Measurements from ENCODE around the gene STK38. TPM values are rescaled to one million over a fixed set of nuclear protein-coding genes. Genes with fewer than 3 reads are reported as not detected.
A peak's percentile ranks its signal among the peaks of the same experiment; 100 is the strongest.

The STK38 gene
- total and polyA plus RNA-seq, 9 of the 15 experiments (the other 6 are each of a cell fraction or from before 2014, with no cell fraction given) = 5.7 to 28.7 (median 19.5) TPM

DNA sequence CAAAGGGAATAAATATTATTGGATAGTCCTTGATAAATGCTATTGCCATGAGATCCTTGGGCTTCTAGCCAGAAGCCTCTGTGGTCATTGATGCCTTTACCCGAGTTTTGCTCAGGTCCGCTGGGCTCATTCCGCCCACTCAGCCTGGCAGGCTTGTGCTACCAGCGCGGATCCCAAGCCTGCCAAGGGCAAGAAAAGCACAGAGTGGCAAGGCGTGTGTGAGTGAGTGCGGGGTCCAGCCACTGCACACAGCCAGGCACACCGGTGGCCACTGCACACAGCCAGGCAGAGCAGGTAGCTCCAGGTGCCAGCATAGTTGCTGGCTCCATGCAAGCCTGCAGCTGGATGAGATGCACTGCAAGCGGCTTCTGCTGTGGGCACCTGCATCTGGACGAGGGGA lies 38.7 kb downstream of the STK38 start:
- Histone ChIP-seq H3K79me2 (ENCODE audit: control insufficient read depth, insufficient read depth, low read length) (no peaks in the 10 kb centered on the region), H3K27me3 (ENCODE audit: control insufficient read depth in 2 of 2, insufficient read depth in 2 of 2, low read length in 2 of 2) (no peaks in the 10 kb centered on the region), H3K9me1 (ENCODE audit: control insufficient read depth, insufficient read depth, low read length) (no peaks in the 10 kb centered on the region), H4K20me1 (replicated peaks; ENCODE audit: control insufficient read depth, insufficient read depth, low read length) (no peaks in the 10 kb centered on the region), H3K9ac (ENCODE audit: insufficient read depth in 1 of 2, low read depth in 2 of 2, low read length in 2 of 2) (peak overlapping the region in 1 of 2 experiments; percentile 32; a peak in 1 of 4 replicates), H2AFZ (ENCODE audit: low read depth, low read length) (no peak overlapping the region), H3K9me3 (replicated peaks; ENCODE audit: control insufficient read depth, insufficient read depth, low read depth, low read length) (no peaks in the 10 kb centered on the region), H3K4me1 (replicated peaks in 1 of 2; ENCODE audit: control insufficient read depth in 2 of 2, insufficient read depth in 2 of 2, low read length in 2 of 2) (no peaks in the 10 kb centered on the region), H3K4me2 (ENCODE audit: insufficient read depth, low read length) (no peak overlapping the region), H3K27ac (ENCODE audit: extremely low read depth, low read depth, low read length) (no peak overlapping the region), H3K4me3 (no peak overlapping the region), H3K36me3 (ENCODE audit: control insufficient read depth, insufficient read depth, low read length) (peaks cover 42% of the 10 kb centered on the region)
- BruUV-seq (replicated peaks) = no TSS peak
- no peak for DNase-seq (ENCODE audit: extremely low read depth in 1 of 4, low spot score in 3 of 4)
- in situ Hi-C loops (cut with MboI) = no loop called here
- TF ChIP-seq TEAD4 (IDR thresholded peaks at IDR 0.05; ENCODE audit: low read length) (no peak), TEAD4 (CRISPR knock-in tag; IDR thresholded peaks at IDR 0.05; ENCODE audit: borderline replicate concordance) (0 out of 2 replicates have a peak, but pooled peaks have one; percentile 46), SETDB1 (IDR thresholded peaks at IDR 0.05; ENCODE audit: low read length) (no peak), NR4A1 (CRISPR knock-in tag; IDR thresholded peaks at IDR 0.05) (no peak), NR4A1 (tag; IDR thresholded peaks at IDR 0.05) (no peak), YY1 (IDR thresholded peaks at IDR 0.05; ENCODE audit: borderline replicate concordance in 1 of 3, control insufficient read depth in 1 of 3, extremely low read depth in 1 of 3, insufficient read depth in 3 of 3, insufficient read length in 1 of 3, insufficient replicate concordance in 2 of 3, low read depth in 1 of 3, low read length in 2 of 3) (no peak), GATA2 (CRISPR knock-in tag; IDR thresholded peaks at IDR 0.05) (no peak), POLR2G (IDR thresholded peaks at IDR 0.05; ENCODE audit: low read depth, low read length) (peak; percentile 54; the same call in 1 of the 2 replicates)
- FAIRE-seq = no peak
- POLR2A ChIA-PET = interaction anchor here (0.7 to 1.3 kb wide), 2 partner anchors 10 to 11 kb away, joined by 3 read pairs; no protein-coding TSS in a partner anchor
- WGBS (ENCODE audit: insufficient coverage, low coverage, missing lambda C conversion rate) = 92% methylated on average over 10 of the region's 10 CpGs
- intact Hi-C loops (cut with micrococcal nuclease) = no loop called here
- CTCF ChIA-PET (ENCODE audit: low intra/inter-chr PET ratio) = no interaction called here
- ATAC-seq = no peak

Data from K562 (cell line).